Measurements from ENCODE around the gene CD69.

Gene CD69

DNA sequence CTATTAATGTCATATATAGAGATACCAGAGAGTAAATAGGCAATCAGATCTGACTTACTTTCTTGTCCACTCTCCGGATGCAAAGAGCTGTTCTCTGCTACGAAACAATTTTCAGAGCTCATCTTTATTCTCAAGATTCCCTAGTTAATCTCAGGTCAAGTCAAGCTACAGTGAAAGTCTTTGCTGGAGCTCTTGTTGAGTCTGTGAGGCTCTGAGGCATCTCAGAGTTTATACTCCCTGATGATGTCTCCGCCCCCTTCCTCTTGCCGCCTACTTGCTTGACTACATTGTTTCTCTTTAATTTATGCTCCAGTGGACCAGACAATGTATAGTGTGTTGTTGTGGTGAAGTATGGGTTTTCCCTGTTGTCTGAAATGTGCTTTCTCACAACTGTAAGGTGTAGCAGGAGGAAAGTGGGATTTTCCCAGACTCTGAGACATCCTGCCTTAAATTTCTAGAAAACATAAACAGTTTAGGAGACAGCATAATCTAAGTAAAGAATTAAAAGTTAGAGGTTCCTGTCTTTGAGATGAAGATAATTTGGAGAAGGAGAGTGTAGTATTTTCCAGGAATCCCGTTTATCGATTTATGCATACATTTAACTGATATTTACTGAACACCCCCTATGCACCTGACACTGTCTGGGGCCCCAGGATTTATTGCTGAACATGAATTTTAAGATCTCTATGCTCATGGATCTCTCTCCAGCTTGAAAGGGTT is at the start of gene CD69:
CD69 (minus strand) TSS at position 203 of the 720 bp plus-strand sequence; CDS start at position 122, 81 bp downstream.
- peak; percentile 69 for DNase-seq (ENCODE audit: low read depth, low spot score)

DNA sequence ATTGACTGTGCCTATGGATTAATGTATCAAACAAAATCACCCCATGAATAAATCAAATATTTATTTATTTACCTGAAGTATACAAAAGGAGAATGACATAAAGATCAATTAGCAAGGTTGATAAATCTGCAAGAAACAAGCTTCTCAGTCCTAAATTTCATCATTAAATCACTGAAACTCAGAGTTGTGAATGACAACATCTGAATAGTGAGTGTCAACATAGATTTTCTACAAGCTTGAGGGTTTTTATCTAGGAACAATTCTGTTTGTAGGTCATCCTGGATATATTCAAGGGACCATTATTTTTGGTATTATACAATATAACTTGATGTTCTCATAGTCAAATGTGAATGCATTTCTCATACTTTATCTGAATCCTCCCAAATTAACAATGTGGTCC is 49.2 kb upstream of the CD69 start:
- DNase-seq (ENCODE audit: low read depth, low spot score) = no peak

DNA sequence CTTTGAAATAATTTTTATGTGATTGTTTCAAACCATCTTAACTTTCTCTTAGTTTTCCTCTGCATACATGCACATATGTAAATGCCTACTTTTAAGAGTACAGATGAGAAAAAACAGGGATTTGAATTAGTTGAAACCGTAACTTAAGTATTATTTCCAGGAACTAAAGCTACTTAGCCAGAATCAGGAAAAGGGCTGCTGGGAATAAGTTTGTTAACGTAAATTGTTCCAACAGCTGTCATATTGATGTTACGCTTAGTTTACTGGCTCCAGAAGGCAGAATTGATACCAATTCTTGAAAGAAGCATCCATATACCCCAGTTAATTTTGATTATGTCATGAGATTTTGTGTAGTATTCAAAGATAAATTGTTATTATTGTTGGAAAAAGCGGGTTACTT is 48.6 kb upstream of the CD69 start:
- DNase-seq (ENCODE audit: low read depth, low spot score) = no peak

DNA sequence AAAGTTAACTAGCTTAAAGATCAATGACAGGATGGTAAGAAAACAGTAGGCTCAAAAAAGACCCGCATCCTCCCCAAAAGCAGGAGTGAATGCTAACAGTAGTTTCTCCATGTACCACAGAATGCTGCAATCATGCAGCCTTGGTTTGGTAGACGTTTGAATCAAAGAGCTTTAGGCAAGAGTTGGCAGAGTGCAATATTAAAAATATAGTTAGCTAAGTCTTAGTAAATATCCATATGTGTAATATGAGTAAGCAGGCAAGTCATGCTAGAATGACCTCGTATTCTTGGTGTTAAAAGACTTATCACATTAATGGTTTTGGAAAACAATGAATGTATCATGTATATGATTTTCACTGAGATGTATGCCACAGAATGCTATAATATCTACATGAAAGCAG is 47.8 kb upstream of the CD69 start:
- no peak for DNase-seq (ENCODE audit: low read depth, low spot score)

DNA sequence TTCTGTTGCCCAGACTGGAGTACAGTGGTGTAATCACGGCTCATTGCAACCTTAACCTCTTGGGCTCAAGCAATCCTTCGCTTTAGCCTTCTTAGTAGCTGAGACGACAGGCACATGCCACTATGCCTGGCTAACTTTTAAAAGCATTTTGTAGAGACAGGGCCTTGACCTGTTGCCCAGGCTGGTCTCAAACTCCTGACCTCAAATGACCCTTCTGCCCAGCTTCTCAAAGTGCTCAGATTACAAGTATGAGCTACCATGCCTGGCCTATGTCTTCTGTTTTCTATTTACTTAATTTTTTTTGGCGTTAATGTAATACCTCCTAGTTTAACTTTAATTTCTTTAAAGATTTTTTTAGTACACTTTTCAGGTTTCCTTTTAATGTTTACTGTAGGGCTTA is 46.0 kb upstream of the CD69 start:
- no peak for DNase-seq (ENCODE audit: low read depth, low spot score)

DNA sequence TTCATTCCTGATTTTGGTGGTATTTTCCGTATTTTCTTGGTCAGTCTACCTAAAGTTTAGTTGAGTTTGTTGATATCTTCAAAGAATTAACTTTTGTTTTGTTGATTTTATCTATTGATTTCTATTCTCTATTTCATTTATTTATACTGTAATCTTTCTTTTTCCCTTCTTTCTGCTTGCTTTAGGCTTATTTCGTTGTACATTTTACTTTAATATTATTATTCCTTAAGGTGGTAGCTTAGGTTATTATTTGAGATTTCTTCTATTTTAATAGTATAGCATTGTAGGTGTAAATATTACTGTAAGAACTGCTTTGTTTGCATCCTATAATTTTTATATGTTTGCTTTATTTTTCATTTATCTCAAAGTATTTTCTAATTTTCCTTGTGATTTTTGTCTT is 45.2 kb upstream of the CD69 start:
- DNase-seq (ENCODE audit: low read depth, low spot score) = no peak

DNA sequence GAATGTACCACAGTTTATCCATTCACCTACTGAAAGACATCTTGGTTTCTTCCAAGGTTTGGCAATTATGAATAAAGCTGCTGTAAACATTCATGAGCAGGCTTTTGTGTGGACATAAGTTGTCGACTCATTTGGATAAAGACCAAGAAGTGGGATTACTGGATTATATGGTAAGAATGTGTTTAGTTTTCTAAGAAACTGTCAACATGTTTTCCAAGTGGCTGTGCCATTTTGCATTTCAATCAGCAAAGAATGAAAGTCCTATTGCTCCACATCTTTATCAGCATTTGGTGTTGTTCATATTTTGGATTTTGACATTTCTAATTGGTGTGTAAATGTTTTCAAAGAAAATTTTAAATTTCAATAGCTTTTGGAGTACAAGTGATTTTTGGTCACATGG is 39.3 kb upstream of the CD69 start:
- no peak for DNase-seq (ENCODE audit: low read depth, low spot score)

DNA sequence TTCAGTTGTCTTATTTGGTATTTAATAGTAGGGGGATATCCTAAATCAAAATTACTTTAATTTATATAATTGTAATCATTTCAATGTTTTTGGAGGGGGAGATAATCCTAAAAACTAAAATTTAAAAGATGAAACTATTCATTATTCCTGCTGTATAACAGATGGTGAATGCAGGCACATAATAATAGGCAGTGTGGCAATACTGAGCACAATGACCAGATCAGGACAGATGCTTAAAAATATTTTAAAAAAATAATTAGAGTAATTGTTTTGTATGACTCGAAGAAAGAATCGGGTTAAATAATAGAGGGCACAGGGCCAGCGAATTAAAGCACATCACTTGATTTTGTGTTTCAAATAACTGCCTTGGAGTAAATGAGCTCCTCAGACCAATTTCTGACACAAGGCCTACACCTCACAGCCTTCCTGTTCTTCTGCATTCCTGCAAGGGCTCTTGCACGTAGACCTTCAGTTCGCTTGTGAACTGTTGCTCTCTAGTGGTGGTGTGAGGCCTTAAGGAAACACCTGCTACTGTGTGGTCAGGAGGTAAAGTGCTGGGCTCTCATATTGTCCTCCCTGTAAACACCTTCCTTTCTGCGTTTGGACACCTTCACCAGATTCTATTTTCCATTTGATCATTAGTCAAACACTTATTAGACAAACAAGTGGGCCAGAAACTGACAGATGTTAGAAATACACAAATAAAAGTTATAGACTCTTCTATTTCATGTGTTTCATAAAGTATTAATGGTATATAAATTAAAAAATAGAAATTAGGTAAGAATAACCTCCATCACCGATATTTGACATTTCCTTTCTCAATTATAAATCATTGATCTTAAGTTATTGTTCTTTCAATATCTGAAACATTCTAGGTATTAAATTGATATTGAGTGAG is 37.3 kb upstream of the CD69 start:
- DNase-seq (ENCODE audit: low read depth, low spot score) = peak; percentile 39

DNA sequence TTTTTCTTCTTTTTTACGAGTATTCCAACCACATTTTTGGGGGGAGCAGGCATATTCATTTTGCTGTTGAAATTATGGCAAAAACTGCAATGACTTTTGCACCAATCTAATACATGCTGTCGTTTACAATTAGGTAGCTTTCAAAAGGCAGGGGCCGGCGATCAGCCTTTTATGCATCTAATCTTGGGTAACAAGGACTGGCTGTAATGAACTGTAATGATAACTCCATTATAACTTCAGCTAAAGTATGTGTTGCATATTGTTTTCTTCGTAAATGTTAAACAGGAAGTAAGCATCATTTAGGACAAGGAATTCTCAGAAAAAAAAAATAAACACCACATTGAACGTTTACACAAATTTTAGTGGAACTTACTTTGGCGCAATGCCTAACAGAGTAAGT is 36.3 kb upstream of the CD69 start:
- no peak for DNase-seq (ENCODE audit: low read depth, low spot score)

DNA sequence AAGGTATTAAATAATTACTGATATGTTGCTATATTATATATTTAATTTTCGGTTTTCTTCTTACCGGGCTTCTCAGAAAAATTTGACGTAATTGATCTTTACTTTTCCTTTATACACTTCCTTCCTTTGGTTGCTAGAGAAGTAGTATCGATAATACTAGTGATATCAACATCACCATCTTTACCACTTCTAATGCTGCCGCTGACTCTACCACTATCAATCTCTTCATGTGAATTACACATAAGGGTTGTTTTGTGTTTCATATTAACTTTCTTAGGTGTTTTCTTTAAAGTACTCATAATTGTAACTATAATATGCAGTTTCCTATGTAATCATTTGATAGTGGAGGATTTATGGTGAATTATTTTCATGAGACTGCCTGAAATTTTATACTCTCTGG is 35.6 kb upstream of the CD69 start:
- no peak for DNase-seq (ENCODE audit: low read depth, low spot score)

DNA sequence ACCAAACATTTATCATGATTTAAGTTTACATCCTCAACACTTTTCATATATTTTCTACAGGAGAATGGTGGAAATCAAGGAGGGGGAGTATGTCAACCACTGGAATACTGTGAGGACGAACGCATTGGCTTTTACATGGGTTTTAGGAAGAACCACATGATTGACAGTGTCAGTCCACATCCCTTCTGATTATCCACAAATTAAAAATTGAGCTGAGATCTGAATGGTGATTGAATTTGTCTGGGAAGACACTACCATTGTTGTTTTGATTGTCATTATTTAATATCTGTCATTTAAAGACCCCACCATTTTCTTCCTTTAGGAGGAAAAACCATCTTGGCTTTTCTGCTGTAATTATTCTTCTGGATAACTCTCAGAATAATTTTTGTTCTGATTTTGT is 35.2 kb upstream of the CD69 start:
- no peak for DNase-seq (ENCODE audit: low read depth, low spot score)

DNA sequence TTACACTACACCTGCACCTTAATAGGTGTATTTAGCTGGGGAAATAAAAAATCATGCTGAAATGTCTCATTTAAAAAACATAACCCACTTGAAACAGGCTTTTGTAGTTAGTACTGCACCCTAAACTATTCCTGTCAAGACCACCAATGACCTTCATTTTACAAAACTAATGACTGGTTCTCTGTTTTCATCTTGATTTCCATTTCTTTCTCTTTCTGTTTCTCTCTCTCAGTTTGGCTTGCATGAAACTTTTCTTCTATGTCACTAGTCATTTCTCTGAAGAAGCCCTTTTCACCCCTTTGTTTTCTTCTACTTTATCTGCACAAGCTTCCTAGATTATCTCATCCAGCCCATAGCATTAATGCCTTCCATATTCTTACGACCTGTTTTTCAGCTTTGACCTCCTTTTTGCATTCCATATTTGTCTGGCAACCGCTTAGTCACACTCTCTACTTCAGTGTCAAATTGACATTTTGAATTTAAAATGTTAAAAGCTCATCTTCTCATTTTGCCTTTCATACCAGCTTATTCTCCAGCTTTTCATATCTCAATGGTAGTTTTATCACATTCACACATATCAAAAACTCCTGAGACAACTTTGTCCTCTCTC is 33.9 kb upstream of the CD69 start:
- DNase-seq (ENCODE audit: low read depth, low spot score) = no peak

DNA sequence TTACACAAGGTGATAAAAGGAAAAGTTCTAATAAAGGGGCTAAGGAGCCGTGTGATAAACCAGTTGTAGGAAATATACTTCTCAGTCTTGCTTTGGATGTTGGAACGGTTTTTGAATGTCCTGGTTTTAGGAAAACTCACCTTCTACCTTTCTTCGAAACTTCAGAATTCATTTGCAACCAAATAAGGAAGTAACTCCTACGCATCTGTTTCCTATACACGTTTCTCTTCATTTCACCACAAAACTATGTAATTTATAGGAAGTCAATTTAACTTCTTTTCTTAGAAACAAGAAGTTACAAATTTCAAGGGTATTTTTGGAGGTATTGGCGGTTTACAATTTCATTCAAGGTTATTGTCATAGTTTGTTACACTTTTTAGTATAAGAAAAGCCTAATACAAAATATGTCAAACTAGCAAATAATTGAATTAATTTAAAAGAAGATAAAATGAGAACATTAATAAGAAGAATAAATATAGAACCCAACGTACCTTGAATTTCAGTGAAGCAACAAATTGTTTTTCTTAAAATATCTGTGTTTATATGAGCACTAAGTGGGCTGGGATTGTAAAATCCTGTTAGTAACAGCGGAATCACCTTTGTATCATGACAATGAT is 33.2 kb upstream of the CD69 start:
- no peak for DNase-seq (ENCODE audit: low read depth, low spot score)

DNA sequence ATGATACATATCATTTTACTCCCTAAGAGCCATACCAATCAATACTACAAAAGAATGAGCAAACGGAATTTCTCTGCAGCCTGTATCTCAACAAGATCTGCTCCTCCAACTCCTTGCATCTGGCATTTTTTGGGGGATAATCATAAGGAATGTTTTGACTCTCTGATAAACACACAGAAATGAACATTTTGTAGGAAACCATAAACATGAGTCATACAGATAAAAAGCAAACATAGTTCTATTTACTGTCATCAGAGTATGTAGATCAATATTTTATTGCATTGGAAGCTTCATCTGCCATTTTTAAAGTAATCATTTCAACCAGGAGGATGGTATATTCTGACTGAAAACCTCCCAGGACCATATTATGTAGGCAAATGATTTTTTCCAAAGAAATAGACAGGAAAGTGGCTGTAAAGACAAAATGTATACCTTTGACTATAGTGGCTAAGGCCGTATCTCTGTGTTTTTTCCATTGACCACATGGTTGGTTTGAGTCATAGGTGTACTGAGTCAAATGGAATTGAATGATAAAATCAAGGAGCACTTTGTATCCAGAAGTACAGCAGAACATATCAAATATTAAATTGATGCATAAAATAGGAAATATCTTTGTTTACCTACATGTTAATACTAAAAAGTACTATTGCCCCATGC is 32.4 kb upstream of the CD69 start:
- DNase-seq (ENCODE audit: low read depth, low spot score) = no peak

DNA sequence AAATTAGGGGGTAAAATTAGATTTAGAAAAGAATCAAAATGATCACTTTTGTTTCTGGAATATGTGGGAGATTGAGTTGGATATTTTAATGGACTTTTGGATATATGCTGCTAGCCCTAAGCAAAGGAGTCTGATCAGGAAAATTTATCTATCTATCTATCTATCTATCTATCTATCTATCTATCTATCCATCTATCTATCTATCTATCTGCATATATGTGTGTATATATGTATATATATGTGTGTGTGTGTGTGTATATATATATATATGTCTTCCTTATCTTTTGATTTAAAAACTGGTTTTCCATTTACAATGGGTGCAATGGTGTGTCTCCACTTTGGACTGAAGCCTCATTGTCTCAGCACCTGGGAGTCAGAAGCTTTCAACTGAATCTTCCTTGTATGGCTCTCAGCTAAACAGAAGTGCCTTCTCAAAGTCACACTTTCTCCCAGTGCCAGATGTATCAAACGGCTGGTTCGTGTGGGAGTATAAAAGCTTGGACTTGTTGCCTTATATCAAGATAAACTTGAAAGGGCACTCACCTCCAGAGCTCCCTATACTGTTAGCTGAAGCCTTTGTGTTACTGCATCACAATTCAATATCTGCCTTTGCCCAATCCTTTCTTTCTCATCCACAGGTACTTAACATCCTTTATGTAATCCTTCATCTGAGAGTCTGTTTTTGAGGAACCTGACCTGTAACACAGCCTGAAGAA is 31.6 kb upstream of the CD69 start:
- no peak for DNase-seq (ENCODE audit: low read depth, low spot score)

DNA sequence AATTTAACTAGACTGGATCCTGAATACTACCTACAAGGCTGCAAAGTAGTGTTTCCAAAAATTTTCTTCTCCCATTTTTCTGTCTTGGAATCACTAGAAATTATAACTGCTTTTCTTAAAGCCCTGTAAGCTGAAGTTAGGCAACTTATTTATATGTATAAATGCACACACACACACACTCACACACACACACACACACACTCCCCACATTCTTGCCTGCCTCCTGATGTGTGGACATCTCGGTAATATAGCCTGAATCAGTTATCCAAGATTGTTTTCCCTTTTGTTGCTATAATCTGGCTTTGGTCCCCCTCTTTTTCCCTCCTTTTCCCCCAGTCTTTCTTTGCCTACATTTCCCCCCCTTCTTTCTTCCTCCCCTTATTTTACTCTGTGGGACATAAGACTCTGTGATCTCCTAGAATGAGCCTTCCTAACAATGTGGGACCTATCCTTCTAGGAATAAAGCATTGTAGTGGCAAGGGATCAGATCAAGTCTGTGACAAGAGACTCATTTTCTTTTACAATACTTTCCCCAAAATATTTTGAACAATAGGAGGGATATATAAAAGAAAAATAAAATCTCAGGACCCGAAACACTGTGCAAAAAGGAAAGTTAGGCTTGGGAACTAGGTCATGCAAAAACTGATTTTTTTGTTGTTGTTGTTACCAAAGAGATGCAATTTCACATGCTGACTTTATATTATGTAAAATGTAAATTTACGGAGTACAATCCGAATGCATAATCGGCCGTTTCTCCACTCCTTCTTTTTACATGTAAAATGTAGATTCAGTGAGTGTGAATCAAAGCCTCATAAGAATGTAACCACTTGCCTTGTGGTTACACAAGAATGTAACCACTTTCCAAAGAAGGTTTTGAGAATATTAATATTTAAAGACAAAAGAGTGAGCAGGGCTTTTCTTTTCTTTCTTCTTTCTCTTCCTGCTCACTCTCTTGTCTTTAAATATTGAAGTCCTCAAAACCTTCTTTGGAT is 26.3 kb upstream of the CD69 start:
- DNase-seq (ENCODE audit: low read depth, low spot score) = no peak

DNA sequence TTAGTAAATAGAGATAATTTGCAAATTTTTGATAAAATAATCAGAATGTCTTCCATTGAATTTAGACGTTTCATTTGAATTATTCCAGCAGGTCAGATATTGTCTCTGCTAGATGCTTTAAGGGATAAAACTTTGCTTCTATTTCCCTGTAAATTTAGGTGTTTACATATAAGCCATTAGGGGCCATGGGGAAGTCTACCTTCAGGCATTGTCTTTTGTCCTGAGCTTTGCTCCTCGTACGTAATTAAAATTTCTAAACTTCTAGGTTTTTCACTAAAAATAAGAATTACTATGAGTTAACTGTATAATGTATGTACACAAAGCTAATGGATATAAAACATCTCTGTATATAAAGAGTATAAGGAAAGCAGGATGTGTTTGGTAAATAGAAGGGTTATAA is 24.1 kb upstream of the CD69 start:
- DNase-seq (ENCODE audit: low read depth, low spot score) = no peak

DNA sequence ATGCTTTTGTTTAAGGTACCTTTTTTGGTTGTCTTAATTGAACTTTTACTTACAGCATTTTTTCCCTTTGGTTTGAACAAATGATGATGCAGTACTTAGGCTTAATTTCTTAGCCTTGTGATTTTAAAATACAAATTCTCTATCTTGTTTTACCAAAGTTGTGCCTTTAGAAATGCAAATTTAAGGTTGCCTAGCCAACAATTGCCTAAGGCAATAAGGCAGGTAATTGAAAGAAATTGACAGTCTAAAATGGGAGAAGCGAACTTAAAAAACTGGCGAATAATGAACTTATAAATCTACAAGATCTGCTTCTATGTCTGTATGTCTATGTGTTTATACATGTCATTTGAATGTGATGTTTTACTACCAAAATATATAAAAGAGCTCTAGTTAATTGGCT is 23.6 kb upstream of the CD69 start:
- no peak for DNase-seq (ENCODE audit: low read depth, low spot score)

DNA sequence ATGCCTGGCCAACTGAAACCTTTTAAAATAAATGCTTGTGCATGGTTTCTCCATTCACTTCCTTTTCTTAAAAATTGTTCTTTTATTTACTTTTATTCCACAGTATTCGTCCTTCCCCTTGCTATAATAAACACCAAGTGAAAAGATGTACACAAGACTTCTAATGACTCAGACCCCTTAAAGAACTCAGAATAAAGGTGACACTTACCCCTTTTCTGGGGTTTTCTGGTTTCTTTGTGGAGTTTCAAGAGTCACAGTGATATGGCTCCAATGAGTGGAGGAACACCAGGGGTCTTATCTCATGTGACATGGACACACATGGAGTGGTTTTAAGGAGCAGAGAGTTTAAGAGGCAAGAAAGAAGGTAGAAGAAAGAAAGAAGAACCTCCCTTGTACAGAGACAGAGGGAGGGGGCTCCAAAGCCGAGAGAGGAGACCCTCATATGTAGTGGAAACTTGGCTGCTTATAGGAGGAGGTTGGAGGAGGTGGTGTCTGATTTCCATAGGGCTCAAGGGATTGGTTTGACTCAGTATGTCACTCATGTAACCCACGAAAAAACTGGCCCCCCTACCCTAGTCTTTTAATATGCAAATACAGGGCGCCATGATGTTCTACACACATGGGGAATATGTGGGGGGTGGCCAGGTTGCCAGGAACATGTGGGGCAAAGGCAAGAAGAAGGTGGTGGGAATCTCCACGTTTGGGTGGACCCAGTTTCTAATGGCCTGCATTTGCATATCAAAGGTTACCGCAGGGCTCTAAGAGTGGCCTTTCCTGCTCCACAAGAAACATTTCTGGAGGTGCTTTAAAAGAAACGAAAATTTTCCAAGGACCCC is 22.1 kb upstream of the CD69 start:
- DNase-seq (ENCODE audit: low read depth, low spot score) = no peak
